Measurements from ENCODE around the gene SMURF2. TPM values are rescaled to one million over a fixed set of nuclear protein-coding genes. Genes with fewer than 3 reads are reported as not detected.
"Not testable (repeated sequence)": the region's sequence is repeated elsewhere in the genome, so short reads cannot be mapped to it uniquely, and the experiment has no call there.

The SMURF2 gene
- total and polyA plus RNA-seq, 8 donors, result 2.6 to 54.3 (median 17.2) TPM

- no peak overlapping the region for H3K27ac ChIP-seq
- H3K4me1 ChIP-seq, result peaks cover 6 to 54% (median 23%) of the 10 kb centered on the region in 4 donors
- no peak for TF ChIP-seq CTCF (IDR thresholded peaks at IDR 0.05)
- no peak for TF ChIP-seq POLR2A (IDR thresholded peaks at IDR 0.05)
- no peak for TF ChIP-seq POLR2AphosphoS5 (IDR thresholded peaks at IDR 0.05)
- no peak for DNase-seq
- intact Hi-C loops (cut with DNase I; ENCODE audit: low total_unique reads), result no loop called here
- WGBS, 5 donors, result 88 to 92% (median 89%) methylated on average over 7 of the region's 7 CpGs
- H3K4me3 ChIP-seq, result no peak overlapping the region
- no peaks in the 10 kb centered on the region for H3K9me3 ChIP-seq
- H3K36me3 ChIP-seq, result no peaks in the 10 kb centered on the region
- no peaks in the 10 kb centered on the region for H3K27me3 ChIP-seq
Observed at GRCh38 chr17:64611369-64611768, 50.7 kb downstream of the SMURF2 start.

GRCh38 chr17:64610244-64610643 lies 51.9 kb downstream of the SMURF2 start:
- H3K36me3 ChIP-seq; DNase-seq; H3K4me3 ChIP-seq; H3K27ac ChIP-seq; H3K9me3 ChIP-seq; intact Hi-C loops (cut with DNase I; ENCODE audit: low total_unique reads); H3K27me3 ChIP-seq: not testable (repeated sequence)
- peaks cover 2 to 43% (median 18%) of the 10 kb centered on the region in 4 donors for H3K4me1 ChIP-seq
- 80 to 99% (median 97%) methylated on average over 2 of the region's 2 CpGs for WGBS, 5 donors

GRCh38 chr17:64608571-64608981 lies 53.5 kb downstream of the SMURF2 start:
- intact Hi-C loops (cut with DNase I; ENCODE audit: low total_unique reads), result no loop called here
- H3K4me1 ChIP-seq, result peaks cover 0 to 38% (median 5%) of the 10 kb centered on the region in 4 donors
- H3K4me3 ChIP-seq, result no peak overlapping the region
- TF ChIP-seq CTCF (IDR thresholded peaks at IDR 0.05), result no peak
- no peak for TF ChIP-seq POLR2AphosphoS5 (IDR thresholded peaks at IDR 0.05)
- no peak for TF ChIP-seq POLR2A (IDR thresholded peaks at IDR 0.05)
- no peak for TF ChIP-seq EP300 (IDR thresholded peaks at IDR 0.05)
- no peaks in the 10 kb centered on the region for H3K9me3 ChIP-seq
- no peaks in the 10 kb centered on the region for H3K27me3 ChIP-seq
- no peak overlapping the region for H3K27ac ChIP-seq
- DNase-seq, result no peak
- no peaks in the 10 kb centered on the region for H3K36me3 ChIP-seq
- WGBS, 5 donors, result 67 to 85% (median 76%) methylated on average over 2 of the region's 2 CpGs

- Histone ChIP-seq H3K36me3 (no peaks in the 10 kb centered on the region), H3K27me3 (no peaks in the 10 kb centered on the region), H3K9me3 (no peaks in the 10 kb centered on the region), H3K27ac (no peak overlapping the region), H3K4me1 (peaks cover 0 to 34% (median 2%) of the 10 kb centered on the region in 4 donors), H3K4me3 (no peak overlapping the region)
- TF ChIP-seq POLR2A (IDR thresholded peaks at IDR 0.05) (no peak), CTCF (IDR thresholded peaks at IDR 0.05) (no peak), EP300 (IDR thresholded peaks at IDR 0.05) (no peak), POLR2AphosphoS5 (IDR thresholded peaks at IDR 0.05) (no peak)
- 72 to 94% (median 92%) methylated on average over 2 of the region's 2 CpGs for WGBS, 5 donors
- DNase-seq, result no peak
- intact Hi-C loops (cut with DNase I; ENCODE audit: low total_unique reads), result no loop called here
Observed at GRCh38 chr17:64607862-64608565, 54.1 kb downstream of the SMURF2 start.

DNA sequence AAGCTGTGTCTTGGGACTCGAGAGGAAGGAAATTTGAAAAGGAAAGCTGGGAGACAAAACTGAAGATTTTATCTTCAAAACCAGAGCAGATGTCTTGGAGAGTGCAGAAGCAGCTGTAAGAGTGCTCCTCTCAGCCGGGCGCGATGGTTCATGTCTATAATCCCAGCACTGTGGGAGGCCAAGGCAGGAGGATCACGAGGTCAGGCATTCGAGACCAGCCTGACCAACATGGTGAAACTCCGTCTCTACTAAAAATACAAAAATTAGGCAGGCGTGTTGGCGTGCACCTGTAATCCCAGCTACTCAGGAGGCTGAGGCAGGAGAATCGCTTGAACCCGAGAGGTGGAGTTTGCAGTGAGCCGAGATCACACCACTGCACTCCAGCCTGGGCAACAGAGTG lies 57.6 kb downstream of the SMURF2 start:
- DNase-seq, result not testable (repeated sequence)

More for the DNA sequence above, 57.6 kb downstream of the SMURF2 start:
- H3K4me3 ChIP-seq; H3K27ac ChIP-seq; H3K27me3 ChIP-seq; intact Hi-C loops (cut with DNase I; ENCODE audit: low total_unique reads); H3K9me3 ChIP-seq; H3K36me3 ChIP-seq: not testable (repeated sequence)
- 78 to 89% (median 87%) methylated on average over 12 of the region's 12 CpGs for WGBS, 5 donors
- H3K4me1 ChIP-seq, result peaks cover 0 to 23% (median 6%) of the 10 kb centered on the region in 4 donors
